GM19324 (cell line): ENCODE measurements around the gene SETX.
A peak's percentile ranks its signal among the peaks of the same experiment; 100 is the strongest.
"Not testable (repeated sequence)": the region's sequence is repeated elsewhere in the genome, so short reads cannot be mapped to it uniquely, and the experiment has no call there.

Experiments used
- ATAC-seq: cut with Tn5 transposase; IDR thresholded peaks from one replicate; pipeline ENCODE4 v1.9.1; 2021; ENCODE audit warnings: mild to moderate bottlenecking, moderate library complexity; ENCODE audit not compliant: unreplicated experiment, low FRiP score

Gene SETX

DNA sequence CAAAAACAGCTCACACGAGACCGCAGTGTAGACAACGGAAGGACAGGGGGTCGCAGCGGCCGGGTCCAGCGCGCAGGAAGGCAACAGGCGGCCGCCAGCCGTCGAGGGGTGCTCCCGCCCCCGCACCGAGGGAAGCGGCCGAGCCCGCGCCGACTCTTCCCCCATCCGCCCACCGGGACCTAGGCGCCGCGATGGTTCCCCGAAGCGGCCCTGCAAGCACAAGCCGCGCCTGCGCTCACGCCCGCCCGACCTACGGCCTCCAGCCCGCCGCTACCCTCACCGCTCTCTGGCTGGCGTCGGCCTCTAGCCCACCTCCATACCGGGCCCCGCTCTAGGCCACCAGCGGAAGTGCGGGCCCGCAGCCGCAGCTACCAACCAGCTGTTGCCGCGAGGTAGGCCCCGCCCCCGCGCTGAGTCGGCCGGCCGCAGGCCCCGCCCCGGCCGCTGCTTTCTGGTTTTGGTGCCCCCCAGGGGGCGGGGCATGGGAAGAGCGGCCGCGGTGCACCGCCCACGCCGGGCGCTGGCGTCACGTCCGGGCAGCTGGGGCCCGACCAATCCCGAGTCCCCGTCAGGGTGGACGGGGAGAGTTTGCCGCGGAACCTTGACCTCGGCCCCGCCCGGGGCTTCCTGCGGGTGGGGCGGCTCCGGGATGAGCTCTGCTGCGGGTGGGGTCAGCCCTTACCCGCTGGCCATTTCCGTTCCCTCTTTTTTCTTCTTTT is at the start of gene SETX:
Gene SETX, minus strand, starts transcription at position 350 of the 719 bp plus-strand sequence. CDS start 5,558 bp downstream, outside the sequence.
- ATAC-seq, result peak; percentile 90

DNA sequence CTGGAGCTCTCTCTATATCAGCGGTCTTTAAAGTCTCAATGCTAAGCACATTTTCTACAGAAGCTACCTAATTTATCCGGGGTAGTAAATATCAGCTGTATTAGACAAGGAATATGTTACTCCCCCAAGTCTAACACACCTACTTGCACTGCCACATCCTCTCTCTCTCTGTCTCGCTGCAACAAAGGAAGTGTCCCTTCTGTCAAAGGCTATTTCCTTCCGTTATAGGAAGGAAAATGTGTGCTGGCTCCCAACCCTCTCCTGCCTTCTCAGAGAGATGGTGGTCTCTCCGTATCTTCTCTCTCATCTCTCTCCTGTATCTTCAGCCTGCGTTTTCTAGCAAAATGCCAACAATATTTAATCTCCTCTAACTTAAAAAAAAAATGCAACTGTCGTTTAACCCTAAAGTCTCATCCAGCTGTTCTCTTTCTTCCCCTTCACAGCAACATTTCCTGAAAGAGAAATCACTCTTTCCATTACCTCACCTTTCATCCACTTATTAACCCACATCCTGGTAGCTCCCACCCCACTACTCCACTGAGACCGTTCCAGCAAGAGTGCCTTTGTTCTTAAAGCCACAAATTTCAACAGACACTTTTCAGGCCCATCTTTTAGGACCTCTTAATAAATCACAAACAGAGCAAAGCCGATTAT is 49.6 kb upstream of the SETX start:
- ATAC-seq, result no peak

DNA sequence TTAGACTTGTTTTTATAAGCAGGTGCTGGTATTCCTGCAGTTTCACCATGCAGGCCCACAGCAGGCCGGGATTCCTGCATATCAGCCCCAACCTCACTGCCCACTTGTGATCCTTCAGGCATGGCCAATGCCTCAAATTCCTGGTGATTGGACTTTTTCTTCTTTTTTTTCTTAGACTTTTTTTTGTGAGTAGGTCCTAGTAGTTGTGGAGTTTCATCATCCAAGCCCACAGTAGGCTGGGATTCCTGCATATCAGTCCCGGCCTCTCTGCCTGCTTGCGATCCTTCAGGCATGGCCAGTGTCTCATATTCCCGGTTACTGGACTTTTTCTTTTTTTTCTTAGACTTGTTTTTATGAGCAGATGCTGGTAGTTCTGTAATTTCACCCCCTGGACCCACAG is 47.0 kb upstream of the SETX start:
- no peak for ATAC-seq

DNA sequence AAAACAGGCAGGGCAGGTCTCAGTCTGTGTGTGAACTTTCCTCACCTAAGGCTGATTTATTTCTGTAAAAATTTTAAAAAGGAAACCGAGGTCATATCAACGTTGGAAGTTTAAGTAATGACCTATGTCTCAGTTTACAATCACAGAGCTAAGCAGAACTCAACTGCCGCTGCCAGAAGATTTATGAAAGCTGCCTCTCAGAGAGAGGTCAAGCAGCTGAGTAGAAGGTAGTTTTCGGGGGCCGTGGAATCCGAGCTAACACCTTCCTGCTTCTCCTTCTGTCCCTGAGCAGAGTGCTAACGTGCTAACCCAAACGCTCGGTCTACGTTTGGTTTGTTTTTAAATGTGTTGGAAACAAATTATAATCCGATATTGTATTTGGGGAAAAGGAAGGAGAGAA is 40.8 kb upstream of the SETX start:
- no peak for ATAC-seq

- ATAC-seq, result no peak
These were observed 36.7 kb upstream of the SETX start for GRCh38 chr9:132391449-132391848.

- no peak for ATAC-seq
These were observed 36.2 kb upstream of the SETX start for GRCh38 chr9:132390966-132391365.

DNA sequence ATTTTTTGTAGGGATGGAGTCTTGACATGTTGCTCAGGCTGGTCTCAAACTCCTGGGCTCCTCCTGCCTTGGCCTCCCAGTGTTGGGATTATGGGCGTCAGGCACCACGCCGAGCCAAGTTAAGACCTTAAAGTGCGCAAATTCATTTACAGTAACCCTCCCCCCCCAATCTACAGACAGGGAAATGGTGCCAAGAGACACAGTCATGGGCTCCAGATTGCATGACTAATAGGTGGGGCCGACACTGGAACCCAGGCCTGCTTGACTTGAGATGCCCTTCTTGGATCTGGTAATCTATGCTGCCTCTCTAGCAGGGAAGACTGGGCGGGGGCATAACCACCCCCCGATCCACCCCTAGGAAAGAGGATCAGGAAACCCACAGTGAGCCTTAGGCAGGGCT is 32.3 kb upstream of the SETX start:
- ATAC-seq, result no peak

DNA sequence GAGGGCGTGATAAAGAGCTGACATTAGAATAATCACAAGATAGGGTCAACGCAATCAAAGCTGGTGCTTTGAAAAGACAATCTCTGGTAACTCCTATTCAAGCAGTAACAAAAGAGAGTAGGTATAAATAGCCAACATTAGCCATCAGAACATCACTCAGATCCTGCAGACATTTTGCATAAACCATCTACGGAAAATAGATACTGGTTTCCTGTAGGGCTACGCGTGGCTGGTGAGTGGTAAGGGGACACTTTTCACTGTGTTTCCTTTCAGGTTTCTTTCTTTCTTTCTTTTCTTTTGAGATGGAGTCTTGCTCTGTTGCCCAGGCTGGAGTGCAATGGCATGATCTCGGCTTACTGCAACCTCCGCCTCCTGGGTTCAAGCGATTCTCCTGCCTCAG is 29.6 kb upstream of the SETX start:
- peak; percentile 49 for ATAC-seq

DNA sequence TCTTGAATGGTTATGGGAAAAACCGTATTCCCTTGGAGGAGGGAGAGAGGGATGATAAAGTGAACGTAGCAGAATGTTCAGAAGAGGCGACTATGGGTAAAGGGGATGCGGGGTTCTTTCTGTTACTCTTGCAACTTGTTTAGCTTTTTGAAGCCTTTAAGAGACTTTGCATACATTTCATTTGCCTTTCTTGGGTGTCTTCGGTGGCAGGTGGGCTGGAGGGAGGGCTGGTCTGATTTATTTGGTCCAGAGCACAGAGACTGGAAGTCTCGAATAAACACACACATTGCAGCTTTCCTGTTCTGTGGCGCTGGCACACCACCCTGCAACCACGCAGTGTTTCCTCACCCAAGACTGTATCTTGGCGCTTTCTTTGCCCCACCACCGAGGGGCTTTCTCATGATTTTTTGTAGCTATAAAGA is 28.7 kb upstream of the SETX start:
- ATAC-seq, result peak; percentile 57

DNA sequence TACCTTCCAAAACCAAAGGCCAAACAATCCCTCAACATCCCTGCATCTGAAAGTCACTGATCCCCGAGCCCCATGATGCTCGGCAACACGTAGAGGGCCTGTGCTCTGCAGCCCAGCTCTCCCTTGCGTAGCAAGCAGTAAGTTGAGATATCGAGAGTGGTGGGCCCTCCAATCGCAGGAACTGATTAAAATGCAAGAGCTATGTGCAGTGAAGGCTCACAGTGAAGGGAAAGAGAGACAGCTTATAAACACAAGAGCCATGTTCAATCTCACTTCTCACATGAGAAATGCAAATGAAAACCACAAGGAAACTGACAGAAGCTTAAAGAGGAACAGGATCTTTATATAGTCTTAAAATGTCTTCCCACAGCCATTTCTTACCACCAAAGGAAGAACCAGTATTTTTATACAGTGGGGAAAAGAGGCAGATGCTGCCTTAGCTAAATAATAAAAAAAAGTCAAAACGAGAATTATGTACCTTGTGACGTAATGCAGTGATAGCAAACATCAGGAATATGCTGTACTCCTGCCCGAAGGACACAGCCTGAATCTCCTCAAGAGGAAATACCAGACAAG is 27.3 kb upstream of the SETX start:
- ATAC-seq, result peak; percentile 55

DNA sequence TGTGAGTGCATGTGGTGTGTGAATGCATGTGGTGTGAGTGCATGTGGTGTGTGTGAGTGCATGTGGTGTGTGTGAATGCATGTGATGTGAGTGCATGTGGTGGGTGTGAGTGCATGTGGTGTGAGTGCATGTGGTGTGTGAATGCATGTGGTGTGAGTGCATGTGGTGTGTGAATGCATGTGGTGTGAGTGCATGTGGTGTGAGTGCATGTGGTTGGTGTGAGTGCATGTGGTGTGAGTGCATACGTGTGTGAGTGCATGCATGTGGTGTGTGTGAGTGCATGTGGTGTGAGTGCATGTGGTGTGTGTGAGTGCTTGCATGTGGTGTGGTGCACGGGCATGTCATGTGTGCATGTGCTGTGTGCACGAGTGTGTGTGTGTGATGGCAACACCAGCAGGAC is 23.6 kb upstream of the SETX start:
- not testable (repeated sequence) for ATAC-seq

- not testable (repeated sequence) for ATAC-seq
These were observed 23.0 kb upstream of the SETX start for GRCh38 chr9:132377769-132378168.

DNA sequence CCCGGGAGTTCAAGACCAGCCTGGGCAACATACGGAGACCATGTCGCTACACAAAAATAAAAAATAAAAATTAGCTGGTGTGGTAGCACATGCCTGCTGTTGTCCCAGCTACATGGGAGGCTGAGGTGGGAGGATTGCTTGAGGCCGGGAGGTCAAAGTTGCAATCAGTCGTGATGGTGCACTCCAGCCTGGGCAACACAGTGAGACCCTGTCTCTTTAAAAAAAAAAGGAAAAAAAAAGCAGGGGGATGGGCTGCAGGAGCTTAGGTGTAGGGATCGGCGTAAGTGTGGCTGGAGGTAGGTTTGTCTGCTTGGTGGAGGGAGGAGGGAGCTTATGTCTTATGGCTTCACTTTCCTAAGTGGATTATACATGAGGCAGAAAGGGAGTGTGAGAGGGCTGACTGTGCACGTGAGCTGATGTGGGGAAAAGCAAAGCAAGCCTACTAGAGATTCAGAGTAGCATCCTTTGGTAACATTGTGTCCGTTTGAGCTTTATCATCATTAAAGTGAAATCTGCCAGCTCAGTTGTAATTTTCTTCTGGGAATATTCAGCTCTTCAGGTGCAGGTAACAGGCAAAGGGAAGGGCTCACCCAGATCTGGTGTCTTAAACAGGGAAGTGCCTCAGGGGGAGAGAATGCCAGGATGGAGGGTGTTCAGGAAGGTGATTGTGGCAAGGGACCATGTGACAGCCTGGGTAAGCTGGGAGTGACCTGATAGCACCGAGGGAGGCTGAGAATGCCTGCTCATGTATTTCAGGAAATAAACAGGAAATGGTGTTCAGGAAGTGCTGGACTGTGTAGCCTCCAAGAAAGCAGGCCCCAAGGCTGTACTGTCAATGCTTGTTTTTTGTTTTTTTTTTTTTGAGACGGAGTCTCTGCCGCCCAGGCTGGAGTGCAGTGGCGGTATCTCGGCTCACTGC is 17.6 kb upstream of the SETX start:
- no peak for ATAC-seq

DNA sequence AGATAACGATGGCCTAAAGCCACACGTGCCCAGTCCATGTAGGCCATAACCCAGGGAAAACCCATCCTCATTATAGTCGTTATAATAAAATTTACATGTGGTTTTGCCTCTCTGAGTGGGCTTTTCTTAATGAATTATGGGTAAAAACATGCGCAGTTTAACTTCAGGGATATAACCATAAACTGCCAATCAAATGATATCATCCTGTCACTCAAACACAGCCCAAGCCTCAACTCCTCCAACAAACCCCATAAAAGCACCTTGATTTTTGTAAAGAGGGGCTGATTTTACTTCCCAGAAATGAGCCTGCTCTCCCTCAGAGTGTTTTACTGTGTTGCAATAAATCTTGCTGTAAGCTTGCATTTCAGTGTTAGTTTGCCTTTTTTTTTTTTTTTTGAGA is 15.8 kb upstream of the SETX start:
- ATAC-seq, result no peak

DNA sequence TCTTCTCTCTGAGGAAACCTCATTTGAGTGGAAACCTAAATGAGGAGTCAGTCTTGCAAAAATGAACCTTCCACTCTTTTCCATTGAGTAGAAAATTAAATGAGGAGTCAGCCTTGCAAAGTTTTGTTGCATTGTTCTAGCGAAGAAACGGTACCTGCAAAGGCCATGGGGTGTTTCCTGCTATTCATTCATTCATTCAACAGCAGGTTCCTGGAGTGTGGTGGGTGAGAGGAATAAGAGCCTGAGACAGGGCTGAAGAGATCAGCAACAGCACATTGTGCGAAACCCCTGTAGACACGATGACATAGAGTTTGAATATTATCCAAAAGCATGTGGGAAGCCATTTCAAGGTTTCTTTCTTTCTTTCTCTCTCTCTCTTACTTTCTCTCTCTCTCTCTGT is 14.6 kb upstream of the SETX start:
- ATAC-seq, result no peak

DNA sequence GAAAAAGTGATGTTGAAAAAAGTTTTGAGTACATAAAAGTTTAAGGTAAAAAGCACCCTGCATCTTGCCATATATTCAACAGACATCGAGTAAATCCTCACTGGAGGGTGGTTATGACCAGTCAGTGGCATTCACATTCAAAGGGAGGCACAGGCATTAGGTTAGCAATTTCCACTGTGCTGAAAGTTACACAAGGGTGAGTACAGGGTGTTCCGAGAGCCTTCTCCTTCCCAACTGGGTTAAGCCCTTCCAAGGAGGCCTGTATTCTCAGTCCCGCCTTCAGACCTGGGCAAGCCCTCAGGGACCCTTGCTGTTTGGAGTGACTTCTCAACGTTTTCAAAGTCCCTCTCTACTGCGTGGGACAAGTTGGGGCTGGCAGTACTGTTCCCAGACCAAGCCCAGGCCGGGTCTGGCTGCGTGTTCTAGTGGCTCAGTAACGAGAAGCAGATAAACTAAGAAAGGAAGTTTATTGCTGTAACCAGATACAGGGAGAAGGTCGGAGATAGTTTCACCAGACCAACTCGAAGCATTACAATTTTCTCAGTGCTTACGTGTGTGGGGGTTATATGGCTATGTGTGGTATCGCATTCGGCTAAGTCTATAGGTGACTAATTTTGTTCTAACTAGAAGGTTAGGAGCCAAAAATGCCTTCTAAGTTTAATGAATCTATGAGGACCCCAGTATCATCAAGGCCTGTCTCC is 13.0 kb upstream of the SETX start:
- no peak for ATAC-seq

DNA sequence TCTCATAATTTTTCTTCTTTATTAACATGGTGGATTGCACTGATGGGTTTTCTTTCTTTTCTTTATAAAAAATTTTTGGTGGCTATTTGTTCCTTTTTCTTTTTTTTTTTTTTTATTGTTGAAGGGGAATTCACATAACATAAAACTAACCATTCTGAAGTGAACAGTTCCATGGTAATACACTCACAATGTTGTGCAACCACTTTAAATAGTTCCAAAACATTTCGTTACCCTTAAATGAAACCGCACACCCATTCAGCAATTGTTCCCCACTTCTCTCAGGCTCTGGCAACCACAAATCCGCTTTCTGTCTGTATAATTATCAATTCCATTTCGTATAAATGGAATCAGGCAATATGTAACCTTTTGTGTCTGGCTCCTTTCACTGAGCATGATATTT is 11.7 kb upstream of the SETX start:
- ATAC-seq, result no peak

DNA sequence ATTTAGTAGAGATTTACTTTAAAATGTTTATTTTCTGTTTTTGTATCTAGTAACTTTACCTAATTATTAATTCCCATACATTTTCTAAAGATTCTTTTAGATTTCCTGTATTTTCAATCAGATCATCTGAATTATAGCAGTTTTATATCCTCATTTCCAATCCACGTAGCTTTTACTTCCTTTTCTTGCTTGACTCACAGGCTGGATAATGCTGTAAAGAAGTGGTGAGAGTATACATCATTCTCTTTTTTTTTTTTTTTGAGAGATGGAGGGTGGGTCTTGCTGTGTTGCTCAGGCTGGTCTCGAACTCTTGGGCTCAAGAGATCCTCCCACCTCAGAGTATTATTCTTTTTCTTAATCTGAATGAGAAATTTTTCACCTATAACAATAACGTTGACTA is 11.2 kb upstream of the SETX start:
- ATAC-seq, result no peak

DNA sequence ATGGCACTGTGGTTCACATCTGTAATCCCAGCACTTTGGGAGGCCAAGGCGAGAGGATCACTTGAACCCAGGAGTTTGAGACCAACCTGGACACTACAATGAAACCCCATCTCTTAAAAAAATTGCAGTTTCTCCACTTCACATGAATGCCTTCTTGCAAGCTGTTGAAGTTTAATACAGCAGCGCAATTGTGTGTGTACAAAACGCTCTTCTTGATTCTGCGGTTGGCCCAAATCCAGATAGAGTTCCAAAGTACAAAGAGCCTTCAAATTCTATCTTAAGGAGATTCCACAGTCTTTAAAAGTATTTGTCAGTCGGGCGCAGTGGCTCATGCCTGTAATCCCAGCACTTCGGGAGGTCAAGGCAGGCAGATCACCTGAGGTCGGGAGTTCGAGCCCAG is 9.3 kb upstream of the SETX start:
- no peak for ATAC-seq

DNA sequence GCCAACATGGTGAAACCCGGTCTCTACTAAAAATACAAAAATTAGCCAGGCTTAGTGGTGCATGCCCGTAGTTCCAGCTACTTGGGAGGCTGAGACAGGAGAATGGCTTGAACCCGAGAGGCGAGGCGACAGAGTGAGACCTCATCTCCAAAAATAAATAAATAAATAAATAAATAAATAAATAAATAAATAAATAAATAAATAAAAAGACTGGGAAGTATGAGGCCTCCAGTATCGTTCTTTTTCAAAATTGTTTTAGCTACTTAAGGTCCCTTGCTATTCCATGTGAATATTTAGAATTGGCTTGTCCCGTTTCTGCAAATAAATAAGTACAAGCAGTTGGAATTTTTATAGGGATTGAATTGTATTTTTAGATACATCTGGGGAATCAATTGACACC is 3.0 kb upstream of the SETX start:
- ATAC-seq, result no peak
